ENCODE measurements around the gene GALNT14.

The GALNT14 gene

GRCh38 chr2:31134480-31134879 is 3.8 kb downstream of the GALNT14 start:
- no peak for DNase-seq

GRCh38 chr2:31132786-31133185 is 5.5 kb downstream of the GALNT14 start:
- no peak for DNase-seq

- DNase-seq: no peak
Measured at GRCh38 chr2:31131871-31132270, 6.4 kb downstream of the GALNT14 start.

GRCh38 chr2:31129375-31130171 is 8.7 kb downstream of the GALNT14 start:
- peak; percentile 70 for DNase-seq

- no peak for DNase-seq
Measured at GRCh38 chr2:31127931-31128330, 10.3 kb downstream of the GALNT14 start.

- no peak for DNase-seq
Measured at GRCh38 chr2:31125918-31126695, 12.1 kb downstream of the GALNT14 start.

GRCh38 chr2:31124904-31125303 is 13.3 kb downstream of the GALNT14 start:
- no peak for DNase-seq

- DNase-seq: no peak
Measured at GRCh38 chr2:31122133-31122532, 16.1 kb downstream of the GALNT14 start.

- DNase-seq: no peak
Measured at GRCh38 chr2:31113765-31114164, 24.5 kb downstream of the GALNT14 start.

- no peak for DNase-seq
Measured at GRCh38 chr2:31112544-31112943, 25.7 kb downstream of the GALNT14 start.

GRCh38 chr2:31110998-31111397 is 27.2 kb downstream of the GALNT14 start:
- no peak for DNase-seq

- DNase-seq: no peak
Measured at GRCh38 chr2:31110431-31110830, 27.8 kb downstream of the GALNT14 start.

- DNase-seq: no peak
Measured at GRCh38 chr2:31109633-31110192, 28.5 kb downstream of the GALNT14 start.

- no peak for DNase-seq
Measured at GRCh38 chr2:31108561-31109286, 29.5 kb downstream of the GALNT14 start.

GRCh38 chr2:31107591-31108300 is 30.5 kb downstream of the GALNT14 start:
- no peak for DNase-seq

GRCh38 chr2:31101701-31102100 is 36.5 kb downstream of the GALNT14 start:
- DNase-seq: no peak

- no peak for DNase-seq
Measured at GRCh38 chr2:31097962-31098613, 40.2 kb downstream of the GALNT14 start.

GRCh38 chr2:31090188-31090587 is 48.1 kb downstream of the GALNT14 start:
- DNase-seq: no peak

- DNase-seq: no peak
Measured at GRCh38 chr2:31089645-31090044, 48.6 kb downstream of the GALNT14 start.

GRCh38 chr2:31088504-31089195 is 49.6 kb downstream of the GALNT14 start:
- no peak for DNase-seq

- no peak for DNase-seq
Measured at GRCh38 chr2:31087491-31087890, 50.7 kb downstream of the GALNT14 start.

Data from DMS153 (cell line).